HCT116 (cell line): ENCODE measurements around the gene LCN6. TPM values are rescaled to one million over a fixed set of nuclear protein-coding genes. Genes with fewer than 3 reads are reported as not detected.

ENCODE experiments used
- ATAC-seq: fragments of 200-7000 bp; cut with Tn5 transposase; 2 replicates; pipeline ENCODE4 v1.9.1; 2020; ENCODE audit warnings: mild to moderate bottlenecking, moderate library complexity
- BruUV-seq: library from RNA; stranded (reverse); fragments of 400-500 nt; replicated peaks from 2 replicates; lab custom pipeline; 2021; lab: Mats Ljungman, UMichigan
- CTCF ChIA-PET: fragments of 300-600 bp; sonication (Branson Sonifier 250); formaldehyde crosslinking; loops from one replicate; lab custom pipeline; 2021; ENCODE audit warnings: antibody characterized with exemption; lab: Charles Lee
- POLR2A ChIA-PET: fragments of 300-600, 350-600 bp; sonication (Branson Sonifier 250); formaldehyde crosslinking; loops from one replicate; lab custom pipeline; 2021; ENCODE audit warnings: antibody characterized with exemption; lab: Charles Lee
- RAD21 ChIA-PET, 2 experiments: fragments of 300-600 bp; sonication (Branson Sonifier 250); formaldehyde crosslinking; loops; one replicate each; lab custom pipeline; 2023; ENCODE audit warnings: low total read pairs in 2 of 2; ENCODE audit not compliant: uncharacterized antibody in 2 of 2, unreplicated experiment in 2 of 2, low non-redundant PET in 1 of 2; lab: Charles Lee
- DNase-seq: peaks from one replicate; pipeline ENCODE4 v3.0.0-alpha.2; 2010; ENCODE audit warnings: low read depth, low spot score
- H2AFZ ChIP-seq: fragments of 200-600 bp; shearing (Covaris generic), sonication (generic); 2 replicates; pipeline ENCODE4 v1.6.1; 2017; ENCODE audit warnings: low read depth, mixed run types, mixed read lengths, antibody characterized with exemption, low read length; ENCODE audit not compliant: poor library complexity, severe bottlenecking
- H3K27ac ChIP-seq: 2 replicates; pipeline ENCODE4 v1.5.1; 2012; ENCODE audit warnings: low read depth, low read length
- H3K27me3 ChIP-seq: fragments of 200-600 bp; sonication (generic); 2 replicates; pipeline ENCODE4 v1.6.1; 2016; ENCODE audit warnings: mixed run types, low read length, mixed read lengths; ENCODE audit not compliant: insufficient read depth
- H3K36me3 ChIP-seq, 2 experiments: fragments of 200-500 bp in 1 of 2; fragments of 200-600 bp in 1 of 2; sonication (Bioruptor generic) in 1 of 2; sonication (generic) in 1 of 2; 2 replicates each; pipeline versions ENCODE4 v1.5.1 to v1.6.1; 2014 to 2016; ENCODE audit warnings: low read length in 2 of 2, inconsistent platforms in 1 of 2, mixed read lengths in 1 of 2, mixed run types in 1 of 2; ENCODE audit not compliant: insufficient read depth in 2 of 2, control insufficient read depth in 1 of 2
- H3K4me1 ChIP-seq, 2 experiments: fragments of 200-600 bp in 1 of 2; sonication (generic) in 1 of 2; 2 replicates each; pipeline versions ENCODE4 v1.5.1 to v1.6.1; 2012 to 2017; ENCODE audit warnings: low read length in 2 of 2, inconsistent platforms in 1 of 2, mild to moderate bottlenecking in 1 of 2, mixed read lengths in 1 of 2, mixed run types in 1 of 2, moderate library complexity in 1 of 2; ENCODE audit not compliant: insufficient read depth in 2 of 2, control insufficient read depth in 1 of 2
- H3K4me2 ChIP-seq: fragments of 200-600 bp; sonication (generic); 2 replicates; pipeline ENCODE4 v1.6.1; 2017; ENCODE audit warnings: mixed run types, low read length, mixed read lengths
- H3K4me3 ChIP-seq, 2 experiments: fragments of 200-600 bp in 1 of 2; sonication (generic) in 1 of 2; replicated peaks in 1 of 2; 2 replicates each; pipeline ENCODE4 v1.5.1; 2011 to 2016; ENCODE audit warnings: low read length in 2 of 2, control low read depth in 1 of 2, low read depth in 1 of 2, mild to moderate bottlenecking in 1 of 2, mixed read lengths in 1 of 2, mixed run types in 1 of 2
- H3K79me2 ChIP-seq: fragments of 200-600 bp; sonication (generic); 2 replicates; pipeline ENCODE4 v1.6.1; 2017; ENCODE audit warnings: mild to moderate bottlenecking, mixed run types, low read length, moderate library complexity, mixed read lengths; ENCODE audit not compliant: insufficient read depth
- H3K9ac ChIP-seq: fragments of 200-600 bp; sonication (generic); 2 replicates; pipeline ENCODE4 v1.6.1; 2016; ENCODE audit warnings: low read length, mixed read lengths
- H3K9me2 ChIP-seq: fragments of 200-600 bp; sonication (generic), shearing (Covaris generic); 2 replicates; pipeline ENCODE4 v1.6.1; 2017; ENCODE audit warnings: mixed run types, mild to moderate bottlenecking, moderate library complexity; ENCODE audit not compliant: insufficient read depth
- H3K9me3 ChIP-seq, 2 experiments: fragments of 200-500 bp in 1 of 2; fragments of 200-600 bp in 1 of 2; sonication (Bioruptor generic) in 1 of 2; sonication (generic) in 1 of 2; 2 replicates each; pipeline ENCODE4 v1.6.1; 2014 to 2017; ENCODE audit warnings: low read length in 2 of 2, mixed read lengths in 2 of 2, inconsistent platforms in 1 of 2, low read depth in 1 of 2, mild to moderate bottlenecking in 1 of 2, mixed run types in 1 of 2, moderate library complexity in 1 of 2; ENCODE audit not compliant: control insufficient read depth in 1 of 2, insufficient read depth in 1 of 2
- H4K20me1 ChIP-seq: fragments of 200-600 bp; sonication (generic), shearing (Covaris generic); 2 replicates; pipeline ENCODE4 v1.6.1; 2017; ENCODE audit warnings: mixed run types, mild to moderate bottlenecking, moderate library complexity; ENCODE audit not compliant: insufficient read depth
- CTCF ChIP-seq, 3 experiments: fragments of 200-600 bp in 1 of 3; sonication (generic) in 1 of 3; IDR thresholded peaks in 2 of 3; conservative IDR thresholded peaks in 1 of 3; 2 replicates each; pipeline ENCODE4 v1.5.1; 2012 to 2017; ENCODE audit warnings: low read depth in 2 of 3, low read length in 2 of 3, antibody characterized with exemption in 1 of 3, borderline replicate concordance in 1 of 3, control low read depth in 1 of 3, mild to moderate bottlenecking in 1 of 3, mixed read lengths in 1 of 3, mixed run types in 1 of 3, moderate library complexity in 1 of 3; ENCODE audit not compliant: insufficient read depth in 1 of 3
- POLR2AphosphoS5 ChIP-seq: IDR thresholded peaks from 2 replicates; pipeline ENCODE4 v1.6.1; 2011; ENCODE audit warnings: mild to moderate bottlenecking, low read depth, low read length, moderate library complexity
- intact Hi-C: fragments of 100-400 bp; cut with micrococcal nuclease; formaldehyde crosslinking; loops from 2 replicates; pipeline ENCODE4 v1.10.0; 2022
- microRNA-seq: library from miRNA; unstranded; fragments of <30 nt; microRNA quantifications from one replicate; pipeline ENCODE4, GENCODE V29; 2016; ENCODE audit warnings: borderline number of aligned reads
- total RNA-seq: library from RNA; stranded (reverse); gene quantifications from one replicate; pipeline ENCODE4 v1.2.1, GENCODE V29; 2021; ENCODE audit not compliant: unreplicated experiment

LCN6 gene
- total RNA-seq, 1 experiment from 2014 or later, result not detected

GRCh38 chr9:136694163-136694871 lies 54.0 kb downstream of the LCN6 start:
- DNase-seq, result peak; percentile 43
- H4K20me1 ChIP-seq, result no peaks in the 10 kb centered on the region
- H3K4me3 ChIP-seq, result peak overlapping the region; percentile 31 to 58
- no peaks in the 10 kb centered on the region for H3K9me2 ChIP-seq
- H3K4me1 ChIP-seq, result peaks cover 50 to 77% of the 10 kb centered on the region in 2 experiments
- peak overlapping the region; percentile 74 for H3K9ac ChIP-seq
- H3K27ac ChIP-seq, result peak overlapping the region; percentile 92
- TF ChIP-seq POLR2AphosphoS5 (no peak), CTCF (IDR thresholded peaks at IDR 0.05 in 2 of 3, conservative IDR thresholded peaks at IDR 0.05 in 1 of 3; ENCODE audit: borderline replicate concordance in 1 of 3, insufficient read depth in 1 of 3, low read depth in 2 of 3, low read length in 2 of 3) (peak in 2 of 3 experiments; percentile 86 to 87; a peak in 4 of 6 replicates)
- no peaks in the 10 kb centered on the region for H3K9me3 ChIP-seq
- CTCF ChIA-PET, result interaction anchor here (0.7 to 1.4 kb wide), 12 partner anchors 9 to 335 kb away, joined by 3 to 11 read pairs (median 4); no protein-coding TSS in a partner anchor
- intact Hi-C loops, result loop anchor here (2.0 kb wide), 2 partner anchors 50 to 210 kb away; no protein-coding TSS in a partner anchor
- RAD21 ChIA-PET, result interaction anchor here (0.7 to 1.0 kb wide), 5 partner anchors 36 to 210 kb away, joined by 3 to 4 read pairs (median 3); partner anchors contain the start of gene LCN8 (in 1 of the 2)
- peak; percentile 82 for ATAC-seq
- no peaks in the 10 kb centered on the region for H3K79me2 ChIP-seq
- no TSS peak for BruUV-seq
- POLR2A ChIA-PET, result interaction anchor here (1.0 to 1.1 kb wide), 3 partner anchors 20 to 34 kb away, joined by 4 to 6 read pairs (median 5); no protein-coding TSS in a partner anchor
- peak overlapping the region; percentile 98 for H3K4me2 ChIP-seq
- H3K36me3 ChIP-seq, result no peaks in the 10 kb centered on the region
- H2AFZ ChIP-seq, result peak overlapping the region; percentile 54
- no peaks in the 10 kb centered on the region for H3K27me3 ChIP-seq

Small RNA genes lying within 50 kb of the gene (microRNA-seq; reads per million reads assigned to microRNA genes)
- gene MIR6722, result not detected

Other genes with a start within 250 kb of the LCN6 start
- 36.2 TPM for gene NOTCH1, start 202.5 kb downstream of the LCN6 start, total RNA-seq
- 82.0 TPM for gene EGFL7, start 85.6 kb downstream of the LCN6 start, total RNA-seq
- gene AGPAT2, start 61.1 kb downstream of the LCN6 start, total RNA-seq, result 86.0 TPM
- gene DIPK1B, start 36.0 kb downstream of the LCN6 start, total RNA-seq, result 15.6 TPM
- not detected for gene LCN10, start 5.6 kb downstream of the LCN6 start, total RNA-seq
- gene LCN8, start 9.7 kb upstream of the LCN6 start, total RNA-seq, result not detected
- 0.76 TPM for gene LCN15, start 16.0 kb upstream of the LCN6 start, total RNA-seq
- 73.6 TPM for gene TMEM141, start 42.8 kb upstream of the LCN6 start, total RNA-seq
- 2.8 TPM for gene CCDC183, start 47.8 kb upstream of the LCN6 start, total RNA-seq
- 98.6 TPM for gene RABL6, start 59.4 kb upstream of the LCN6 start, total RNA-seq
- 7.1 TPM for gene AJM1, start 94.0 kb upstream of the LCN6 start, total RNA-seq
- gene PHPT1, start 100.9 kb upstream of the LCN6 start, total RNA-seq, result 148 TPM
- gene MAMDC4, start 103.8 kb upstream of the LCN6 start, total RNA-seq, result 17.3 TPM
- gene EDF1, start 117.8 kb upstream of the LCN6 start, total RNA-seq, result 311 TPM
- 28.4 TPM for gene TRAF2, start 138.0 kb upstream of the LCN6 start, total RNA-seq
- gene FBXW5, start 196.2 kb upstream of the LCN6 start, total RNA-seq, result 88.0 TPM
- gene C8G, start 196.7 kb upstream of the LCN6 start, total RNA-seq, result 2.1 TPM
- 4.2 TPM for gene LCN12, start 203.7 kb upstream of the LCN6 start, total RNA-seq
- gene PTGDS, start 229.0 kb upstream of the LCN6 start, total RNA-seq, result 3.1 TPM
- gene LCNL1, start 234.5 kb upstream of the LCN6 start, total RNA-seq, result 0.44 TPM
- 89.0 TPM for gene PAXX, start 243.9 kb upstream of the LCN6 start, total RNA-seq
- gene CLIC3, start 248.0 kb upstream of the LCN6 start, total RNA-seq, result 8.4 TPM